Spleen (tissue), 11 donors: Measurements from ENCODE around the gene SRCAP. TPM values are rescaled to one million over a fixed set of nuclear protein-coding genes. Genes with fewer than 3 reads are reported as not detected.

Experiments
- DNase-seq: peaks from one replicate; pipeline ENCODE4 v3.0.0-alpha.2; 2020
- H3K27ac ChIP-seq, 8 donors: fragments of 200-600 bp; sonication (generic) in 7 of 8; 1 replicate in 4 of 8; 2 replicates in 4 of 8; pipeline versions ENCODE4 v1.5.0 to v1.8.0; 2016 to 2021; ENCODE audit warnings: inconsistent platforms in 4 of 8, mild to moderate bottlenecking in 4 of 8, moderate library complexity in 1 of 8
- H3K27me3 ChIP-seq, 7 donors: fragments of 200-600 bp; sonication (generic) in 6 of 7; replicated peaks in 1 of 7; 1 replicate in 4 of 7; 2 replicates in 3 of 7; pipeline versions ENCODE4 v1.5.0 to v1.8.0; 2016 to 2021; ENCODE audit warnings: inconsistent platforms in 3 of 7, mild to moderate bottlenecking in 1 of 7
- H3K36me3 ChIP-seq, 6 donors: fragments of 200-600 bp; sonication (generic) in 5 of 6; 1 replicate in 4 of 6; 2 replicates in 2 of 6; pipeline versions ENCODE4 v1.5.0 to v1.8.0; 2016 to 2021; ENCODE audit warnings: inconsistent platforms in 2 of 6
- H3K4me1 ChIP-seq, 6 donors: fragments of 200-600 bp; sonication (generic) in 5 of 6; 1 replicate in 3 of 6; 2 replicates in 3 of 6; pipeline versions ENCODE4 v1.5.0 to v1.8.0; 2016 to 2021; ENCODE audit warnings: inconsistent platforms in 3 of 6
- H3K4me3 ChIP-seq, 8 donors: fragments of 200-600 bp; sonication (generic) in 7 of 8; 1 replicate in 4 of 8; 2 replicates in 4 of 8; pipeline versions ENCODE4 v1.5.0 to v1.8.0; 2016 to 2021; ENCODE audit warnings: inconsistent platforms in 4 of 8, mild to moderate bottlenecking in 4 of 8, moderate library complexity in 2 of 8
- H3K9me3 ChIP-seq, 8 donors: fragments of 200-600 bp; sonication (generic) in 7 of 8; 1 replicate in 4 of 8; 2 replicates in 4 of 8; pipeline versions ENCODE4 v1.5.0 to v1.8.0; 2016 to 2021; ENCODE audit warnings: inconsistent platforms in 4 of 8
- POLR2A ChIP-seq, 3 donors: fragments of 450-650 bp; IDR thresholded peaks; one replicate each; pipeline ENCODE4 v1.5.1; 2017; ENCODE audit warnings: antibody characterized with exemption in 3 of 3, mild to moderate bottlenecking in 1 of 3
- POLR2AphosphoS5 ChIP-seq, 3 donors: sonication (generic); formaldehyde crosslinking; IDR thresholded peaks; one replicate each; pipeline ENCODE4 v1.5.1; 2017; ENCODE audit warnings: antibody characterized with exemption in 3 of 3
- WGBS, 5 donors: extraction: QIAGEN DNeasy Blood & Tissue Kit in 3 of 5; methylation state at CpG; one replicate each; pipeline versions ENCODE4 v1.1.5 to v1.1.7; 2013 to 2018; 5-methylcytosine and 5-hydroxymethylcytosine counted together
- intact Hi-C: fragments of 100-400 bp; cut with DNase I; formaldehyde crosslinking; loops from one replicate; pipeline ENCODE4 v1.15.0; 2023; ENCODE audit warnings: low total_unique reads
- polyA plus RNA-seq, 3 donors: library from polyadenylated mRNA; stranded (reverse); fragments of 200-250 nt; gene quantifications; one replicate each; pipeline ENCODE4 v1.2.1, GENCODE V29; 2013
- total RNA-seq, 7 donors: library from RNA; depleted of rRNA in 3 of 7; stranded (reverse); fragments of >200 nt in 3 of 7; fragmentation: NEBNext Ultra II Directional in 4 of 7; extraction: Animal tissue kit (Norgen Biotek cat#: 25700) in 4 of 7; gene quantifications; one replicate each; pipeline versions ENCODE4 v1.1.0 to v1.2.1, GENCODE V29; 2016 to 2021
- TF ChIP-seq, protein P1 (sequence below), 11 experiments: fragments of 200-600 bp in 7 of 11; fragments of 450-650 bp in 4 of 11; sonication (generic) in 4 of 11; IDR thresholded peaks in 8 of 11; conservative IDR thresholded peaks in 3 of 11; 1 replicate in 7 of 11; 2 replicates in 4 of 11; pipeline versions ENCODE4 v1.4.0 to v1.8.0; 2016 to 2021; ENCODE audit warnings: antibody characterized with exemption in 11 of 11, inconsistent platforms in 4 of 11, mild to moderate bottlenecking in 1 of 11
- donor health status: healthy with polysubstance abuse.
- donor health status: DM: no; HTN: no; CAD: no; lungs with moderate emphysema.
- donor health status: DM: no; HTN: no; CAD: no.
- donor health status: Bipolar disorder and iron deficiency.
- donor health status: healthy.
- donor health status: DM: no; HTN: no; CAD: no.
- donor health status: DM: yes; HTN: yes; CAD: no.

SRCAP gene
- total and polyA plus RNA-seq, 10 donors: 1.2 to 85.7 (median 68.3) TPM

- peaks cover 25 to 66% (median 51%) of the 10 kb centered on the region in 6 donors for H3K4me1 ChIP-seq
- intact Hi-C loops: no loop called here
- H3K4me3 ChIP-seq: peak overlapping the region in 1 of 8 donors; percentile 47
- no peak for TF ChIP-seq POLR2AphosphoS5 (IDR thresholded peaks at IDR 0.05)
- TF ChIP-seq, protein P1, sequence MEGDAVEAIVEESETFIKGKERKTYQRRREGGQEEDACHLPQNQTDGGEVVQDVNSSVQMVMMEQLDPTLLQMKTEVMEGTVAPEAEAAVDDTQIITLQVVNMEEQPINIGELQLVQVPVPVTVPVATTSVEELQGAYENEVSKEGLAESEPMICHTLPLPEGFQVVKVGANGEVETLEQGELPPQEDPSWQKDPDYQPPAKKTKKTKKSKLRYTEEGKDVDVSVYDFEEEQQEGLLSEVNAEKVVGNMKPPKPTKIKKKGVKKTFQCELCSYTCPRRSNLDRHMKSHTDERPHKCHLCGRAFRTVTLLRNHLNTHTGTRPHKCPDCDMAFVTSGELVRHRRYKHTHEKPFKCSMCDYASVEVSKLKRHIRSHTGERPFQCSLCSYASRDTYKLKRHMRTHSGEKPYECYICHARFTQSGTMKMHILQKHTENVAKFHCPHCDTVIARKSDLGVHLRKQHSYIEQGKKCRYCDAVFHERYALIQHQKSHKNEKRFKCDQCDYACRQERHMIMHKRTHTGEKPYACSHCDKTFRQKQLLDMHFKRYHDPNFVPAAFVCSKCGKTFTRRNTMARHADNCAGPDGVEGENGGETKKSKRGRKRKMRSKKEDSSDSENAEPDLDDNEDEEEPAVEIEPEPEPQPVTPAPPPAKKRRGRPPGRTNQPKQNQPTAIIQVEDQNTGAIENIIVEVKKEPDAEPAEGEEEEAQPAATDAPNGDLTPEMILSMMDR (IDR thresholded peaks at IDR 0.05 in 8 of 11, conservative IDR thresholded peaks at IDR 0.05 in 3 of 11): no peak
- TF ChIP-seq POLR2A (IDR thresholded peaks at IDR 0.05): no peak
- peaks cover 0 to 61% (median 36%) of the 10 kb centered on the region in 6 donors for H3K36me3 ChIP-seq
- 86 to 95% (median 89%) methylated on average over 7 of the region's 7 CpGs for WGBS, 5 donors
- H3K27me3 ChIP-seq: no peaks in the 10 kb centered on the region
- DNase-seq: peak; percentile 64
- H3K9me3 ChIP-seq: no peaks in the 10 kb centered on the region
- peak overlapping the region in 2 of 8 donors; percentile 79 to 88 for H3K27ac ChIP-seq
Observed at GRCh38 chr16:30760001-30760559, 61.1 kb downstream of the SRCAP start.

- no peak for DNase-seq
- Histone ChIP-seq H3K27ac (peak overlapping the region in 5 of 8 donors; percentile 85 to 95 (median 94)), H3K4me3 (peak overlapping the region; percentile 74 to 99 (median 96)), H3K4me1 (peaks cover 25 to 66% (median 51%) of the 10 kb centered on the region in 6 donors), H3K27me3 (no peaks in the 10 kb centered on the region), H3K36me3 (peaks cover 0 to 61% (median 38%) of the 10 kb centered on the region in 6 donors), H3K9me3 (no peaks in the 10 kb centered on the region)
- intact Hi-C loops: no loop called here
- WGBS, 5 donors: 23 to 29% (median 26%) methylated on average over 22 to 26 of the region's 26 CpGs
- TF ChIP-seq POLR2A (IDR thresholded peaks at IDR 0.05) (no peak), POLR2AphosphoS5 (IDR thresholded peaks at IDR 0.05) (peak in 1 of 3 donors; percentile 18)
- TF ChIP-seq, protein P1 (IDR thresholded peaks at IDR 0.05 in 8 of 11, conservative IDR thresholded peaks at IDR 0.05 in 3 of 11): no peak
Observed at GRCh38 chr16:30760577-30761426, 61.8 kb downstream of the SRCAP start.

DNA sequence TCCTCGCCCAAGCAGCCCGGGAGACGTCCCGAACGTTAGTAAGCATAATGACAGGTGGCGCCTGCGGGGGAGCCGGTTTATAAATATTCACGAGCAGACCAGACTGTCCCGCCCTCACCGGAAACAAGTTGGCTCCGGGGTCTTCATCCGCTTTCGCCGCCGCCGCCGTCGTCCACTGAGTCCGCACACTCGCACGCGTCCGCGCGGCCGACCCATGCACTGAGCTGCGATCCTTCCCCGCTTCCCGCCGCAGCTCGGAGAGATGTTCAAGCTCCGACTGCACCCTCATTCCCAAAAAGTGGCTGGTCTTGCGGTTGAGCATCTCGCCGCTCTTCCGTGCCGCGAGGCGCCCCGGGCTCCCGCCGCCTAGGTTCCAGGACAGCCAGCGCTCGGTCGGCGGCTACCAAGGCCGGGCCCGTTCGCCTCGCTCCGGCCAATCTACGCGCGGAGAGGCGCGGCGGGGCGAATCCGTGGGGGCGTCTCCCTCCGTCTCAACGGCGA, 62.5 kb downstream of the SRCAP start:
- Histone ChIP-seq H3K36me3 (peaks cover 0 to 61% (median 41%) of the 10 kb centered on the region in 6 donors), H3K27me3 (no peaks in the 10 kb centered on the region), H3K4me1 (peaks cover 25 to 68% (median 52%) of the 10 kb centered on the region in 6 donors), H3K27ac (peak overlapping the region in 7 of 8 donors; percentile 83 to 95 (median 93)), H3K9me3 (no peaks in the 10 kb centered on the region), H3K4me3 (peak overlapping the region; percentile 74 to 99 (median 96))
- intact Hi-C loops: no loop called here
- WGBS, 5 donors: 0 to 1% (median 0%) methylated on average over 8 to 64 of the region's 64 CpGs
- TF ChIP-seq, protein P1 (IDR thresholded peaks at IDR 0.05 in 8 of 11, conservative IDR thresholded peaks at IDR 0.05 in 3 of 11): no peak
- TF ChIP-seq POLR2A (IDR thresholded peaks at IDR 0.05) (no peak), POLR2AphosphoS5 (IDR thresholded peaks at IDR 0.05) (no peak)
- peak; percentile 85 for DNase-seq
